Esophagus squamous epithelium (tissue), 5 donors: ENCODE results near the gene CSAD. TPM values are rescaled to one million over a fixed set of nuclear protein-coding genes. Genes with fewer than 3 reads are reported as not detected.
"Not testable (repeated sequence)": the region's sequence is repeated elsewhere in the genome, so short reads cannot be mapped to it uniquely, and the experiment has no call there.

Source experiments
- DNase-seq: peaks from one replicate; lab custom pipeline; 2025; lab: John Stamatoyannopoulos, UW
- H3K27ac ChIP-seq, 4 donors: fragments of 200-600 bp; sonication (generic); one replicate each; pipeline ENCODE4 v1.5.1; 2016 to 2019; ENCODE audit warnings: mild to moderate bottlenecking in 1 of 4
- H3K27me3 ChIP-seq, 4 donors: fragments of 200-600 bp; sonication (generic); 1 replicate in 3 of 4; 2 replicates in 1 of 4; pipeline versions ENCODE4 v1.5.1 to v1.6.0; 2017 to 2021; ENCODE audit warnings: antibody characterized with exemption in 1 of 4
- H3K36me3 ChIP-seq, 3 donors: fragments of 200-600 bp; sonication (generic); one replicate each; pipeline ENCODE4 v1.5.1; 2016 to 2019
- H3K4me1 ChIP-seq, 3 donors: fragments of 200-600 bp; sonication (generic); one replicate each; pipeline ENCODE4 v1.5.1; 2017 to 2019
- H3K4me3 ChIP-seq, 4 donors: fragments of 200-600 bp; sonication (generic); 1 replicate in 3 of 4; 2 replicates in 1 of 4; pipeline ENCODE4 v1.5.1; 2016 to 2019; ENCODE audit warnings: mild to moderate bottlenecking in 2 of 4, moderate library complexity in 1 of 4
- H3K9me3 ChIP-seq, 3 donors: fragments of 200-600 bp; sonication (generic); one replicate each; pipeline ENCODE4 v1.5.1; 2016 to 2019
- CTCF ChIP-seq, 6 experiments: fragments of 450-650 bp in 4 of 6; fragments of 200-600 bp in 2 of 6; sonication (generic) in 2 of 6; IDR thresholded peaks; one replicate each; pipeline ENCODE4 v1.5.1; 2016 to 2019; ENCODE audit warnings: antibody characterized with exemption in 6 of 6, mild to moderate bottlenecking in 4 of 6, moderate library complexity in 4 of 6
- POLR2A ChIP-seq, 4 donors: fragments of 450-650 bp; IDR thresholded peaks; one replicate each; pipeline ENCODE4 v1.6.1; 2017; ENCODE audit warnings: antibody characterized with exemption in 4 of 4, mild to moderate bottlenecking in 4 of 4, moderate library complexity in 3 of 4
- WGBS, 2 donors: methylation state at CpG; one replicate each; pipeline ENCODE4 v1.1.5; 2018; 5-methylcytosine and 5-hydroxymethylcytosine counted together
- intact Hi-C: fragments of 100-400 bp; cut with DNase I; formaldehyde crosslinking; loops from one replicate; pipeline ENCODE4 v1.15.0; 2022
- total RNA-seq, 4 donors: library from RNA; depleted of rRNA; stranded (reverse); fragments of >200 nt; gene quantifications; one replicate each; pipeline ENCODE4 v1.1.0, GENCODE V29; 2016
- donor health status: DM: yes; HTN: yes; CAD: no.

Gene CSAD
- total RNA-seq, 4 donors from 2014 or later, result 11.4 to 30.5 (median 15.7) TPM

DNA sequence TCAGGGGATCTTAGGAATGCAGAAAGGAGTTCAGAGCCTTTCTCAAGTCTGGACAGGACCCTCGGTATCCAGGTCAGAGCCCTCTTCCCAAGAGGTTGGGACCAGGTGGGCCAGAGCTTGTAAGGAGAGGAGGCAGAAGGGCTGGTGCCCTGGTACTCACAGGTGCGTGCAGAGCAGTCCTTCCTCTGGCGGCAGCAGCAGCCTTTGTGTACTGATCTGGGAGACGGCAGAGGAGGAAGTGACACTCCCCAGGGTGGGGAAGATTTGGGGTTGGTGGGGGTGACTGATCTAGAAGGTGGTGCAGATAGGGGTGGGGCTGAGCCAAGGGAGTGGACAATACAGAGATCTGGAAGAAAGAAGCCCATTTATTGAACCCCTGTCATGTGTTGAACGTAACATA, 26.3 kb upstream of the CSAD start, which contains the start of gene ITGB7:
ITGB7 (minus strand) TSS at position 210 of the 400 bp plus-strand sequence. CDS start 6,808 bp downstream, outside the sequence.
- Histone ChIP-seq H3K27me3 (no peaks in the 10 kb centered on the region), H3K36me3 (peaks cover 21 to 31% (median 24%) of the 10 kb centered on the region in 3 donors), H3K4me1 (peaks cover 9 to 35% (median 12%) of the 10 kb centered on the region in 3 donors), H3K27ac (peak within 1 kb of the TSS; percentile 14 to 53 (median 42)), H3K9me3 (no peaks in the 10 kb centered on the region), H3K4me3 (peak within 1 kb of the TSS in 3 of 4 donors; percentile 2 to 39 (median 27))
- intact Hi-C loops, result no loop called here
- 20 to 50% methylated on average over 3 to 5 of the region's 5 CpGs for WGBS, 2 donors
- TF ChIP-seq CTCF (IDR thresholded peaks at IDR 0.05) (no peak), POLR2A (IDR thresholded peaks at IDR 0.05) (peak in 2 of 4 donors; percentile 17 to 55)
- DNase-seq, result no peak

- DNase-seq, result no peak
- peak overlapping the region in 3 of 4 donors; percentile 14 to 53 (median 26) for H3K27ac ChIP-seq
- intact Hi-C loops, result no loop called here
- TF ChIP-seq CTCF (IDR thresholded peaks at IDR 0.05) (no peak), POLR2A (IDR thresholded peaks at IDR 0.05) (no peak)
- no peaks in the 10 kb centered on the region for H3K27me3 ChIP-seq
- H3K9me3 ChIP-seq, result no peaks in the 10 kb centered on the region
- H3K4me1 ChIP-seq, result peaks cover 9 to 45% (median 12%) of the 10 kb centered on the region in 3 donors
- WGBS, 2 donors, result 35 to 56% methylated on average over 5 to 7 of the region's 7 CpGs
- peak overlapping the region in 2 of 4 donors; percentile 27 to 39 for H3K4me3 ChIP-seq
- H3K36me3 ChIP-seq, result peaks cover 11 to 19% (median 13%) of the 10 kb centered on the region in 3 donors
Observed at GRCh38 chr12:53205747-53206419, 25.2 kb upstream of the CSAD start.

DNA sequence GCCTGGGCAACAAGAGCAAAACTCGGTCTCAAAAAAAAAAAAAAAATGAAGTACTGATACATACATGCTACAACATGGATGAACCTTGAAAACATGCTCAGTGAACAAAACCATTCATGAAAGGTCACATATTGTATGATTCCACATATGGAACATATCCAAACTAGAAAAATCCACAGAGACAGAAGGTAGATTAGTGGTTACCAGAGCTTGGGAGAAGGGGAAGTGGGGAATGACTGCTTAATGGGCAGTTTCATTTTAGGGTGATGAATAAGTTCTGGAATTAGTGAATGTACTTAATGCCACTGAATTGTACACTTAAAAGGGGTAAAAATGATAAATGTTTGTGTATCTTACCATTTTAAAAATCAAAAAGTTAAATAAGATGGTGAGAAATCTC, 23.6 kb upstream of the CSAD start:
- Histone ChIP-seq H3K27ac (no peak overlapping the region), H3K27me3 (no peaks in the 10 kb centered on the region), H3K4me3 (no peak overlapping the region), H3K36me3 (peaks cover 0 to 4% (median 0%) of the 10 kb centered on the region in 3 donors), H3K4me1 (peaks cover 10 to 52% (median 12%) of the 10 kb centered on the region in 3 donors), H3K9me3 (no peaks in the 10 kb centered on the region)
- TF ChIP-seq POLR2A (IDR thresholded peaks at IDR 0.05), result no peak
- TF ChIP-seq CTCF (IDR thresholded peaks at IDR 0.05), result no peak
- intact Hi-C loops, result no loop called here
- DNase-seq, result no peak
- WGBS, 2 donors, result 89 to 91% methylated on average over 1 of the region's 1 CpG

DNA sequence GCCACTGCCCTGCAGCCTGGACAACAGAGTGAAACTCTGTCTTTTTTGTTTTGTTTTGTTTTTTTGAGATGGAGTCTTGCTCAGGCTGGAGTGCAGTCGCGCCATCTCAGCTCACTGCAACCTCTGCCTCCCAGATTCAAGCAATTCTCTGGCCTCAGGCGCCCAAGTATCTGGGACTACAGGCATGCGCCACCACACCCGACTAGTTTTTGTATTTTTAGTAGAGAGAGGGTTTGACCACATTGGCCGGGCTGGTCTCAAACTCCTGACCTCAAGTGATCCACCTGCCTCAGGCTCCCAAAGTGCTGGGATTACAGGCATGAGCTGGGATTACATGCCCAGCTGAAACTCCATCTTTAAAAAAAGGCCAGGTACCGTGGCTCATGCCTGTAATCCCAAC, 21.6 kb upstream of the CSAD start:
- H3K9me3 ChIP-seq, DNase-seq, H3K4me3 ChIP-seq, H3K27me3 ChIP-seq, H3K27ac ChIP-seq, intact Hi-C loops, H3K36me3 ChIP-seq: not testable (repeated sequence)
- H3K4me1 ChIP-seq, result peaks cover 4 to 52% (median 11%) of the 10 kb centered on the region in 3 donors
- WGBS, 2 donors, result 70 to 75% methylated on average over 5 to 7 of the region's 7 CpGs

- TF ChIP-seq POLR2A (IDR thresholded peaks at IDR 0.05) (no peak), CTCF (IDR thresholded peaks at IDR 0.05) (no peak)
- H3K9me3 ChIP-seq, result no peaks in the 10 kb centered on the region
- no peak for DNase-seq
- no peak overlapping the region for H3K4me3 ChIP-seq
- intact Hi-C loops, result no loop called here
- no peaks in the 10 kb centered on the region for H3K27me3 ChIP-seq
- H3K36me3 ChIP-seq, result peaks cover 0 to 8% (median 0%) of the 10 kb centered on the region in 3 donors
- H3K27ac ChIP-seq, result no peak overlapping the region
- 80 to 91% methylated on average over 4 of the region's 4 CpGs for WGBS, 2 donors
- H3K4me1 ChIP-seq, result peaks cover 4 to 48% (median 11%) of the 10 kb centered on the region in 3 donors
Observed at GRCh38 chr12:53201639-53202038, 20.9 kb upstream of the CSAD start.
